HG02870 (cell line): ENCODE results near the gene LUC7L.
"Not testable (repeated sequence)": the region's sequence is repeated elsewhere in the genome, so short reads cannot be mapped to it uniquely, and the experiment has no call there.

Source experiments
- ATAC-seq: cut with Tn5 transposase; IDR thresholded peaks from one replicate; pipeline ENCODE4 v1.9.1; 2021; ENCODE audit warnings: mild to moderate bottlenecking, moderate library complexity; ENCODE audit not compliant: unreplicated experiment

Gene LUC7L

GRCh38 chr16:230351-230750 is 1.1 kb upstream of the LUC7L start:
- ATAC-seq: not testable (repeated sequence)

- no peak for ATAC-seq
Measured at GRCh38 chr16:229731-230281, 557 bp upstream of the LUC7L start.

DNA sequence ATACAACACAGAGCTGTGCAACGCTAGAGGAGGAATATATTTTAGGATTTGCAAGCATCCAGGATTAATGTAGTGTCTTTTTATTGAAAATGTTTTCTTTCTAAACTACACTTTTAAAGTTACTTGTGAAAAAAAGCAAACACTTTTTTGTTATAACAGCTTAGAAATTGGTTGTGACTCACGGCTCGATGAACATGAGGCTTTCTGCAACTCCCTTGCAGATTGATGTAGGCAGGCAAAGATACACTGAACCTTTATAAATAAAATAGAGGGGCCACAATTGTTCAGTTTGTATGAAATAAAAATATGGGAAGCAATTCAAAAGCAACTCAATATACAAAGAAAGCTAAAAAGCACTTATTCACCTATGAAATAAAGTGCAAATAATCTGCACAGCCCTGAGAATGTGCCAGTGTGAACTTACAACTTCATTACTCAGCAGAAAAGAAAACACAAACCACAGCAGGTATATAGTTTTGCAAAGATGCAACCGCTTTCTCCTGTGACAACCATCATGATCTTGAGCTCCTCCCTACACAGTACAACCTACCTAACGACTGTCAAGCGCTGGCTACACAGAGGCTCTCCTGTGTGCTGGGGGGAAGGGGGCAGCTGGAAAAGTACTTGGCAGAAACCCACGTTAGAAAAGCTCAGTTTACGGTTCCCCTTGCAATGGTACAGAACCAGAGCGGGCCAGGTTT is 948 bp downstream of the LUC7L start:
- ATAC-seq: no peak

- ATAC-seq: no peak
Measured at GRCh38 chr16:220021-220420, 9.2 kb downstream of the LUC7L start.

- no peak for ATAC-seq
Measured at GRCh38 chr16:212999-213398, 16.2 kb downstream of the LUC7L start.

DNA sequence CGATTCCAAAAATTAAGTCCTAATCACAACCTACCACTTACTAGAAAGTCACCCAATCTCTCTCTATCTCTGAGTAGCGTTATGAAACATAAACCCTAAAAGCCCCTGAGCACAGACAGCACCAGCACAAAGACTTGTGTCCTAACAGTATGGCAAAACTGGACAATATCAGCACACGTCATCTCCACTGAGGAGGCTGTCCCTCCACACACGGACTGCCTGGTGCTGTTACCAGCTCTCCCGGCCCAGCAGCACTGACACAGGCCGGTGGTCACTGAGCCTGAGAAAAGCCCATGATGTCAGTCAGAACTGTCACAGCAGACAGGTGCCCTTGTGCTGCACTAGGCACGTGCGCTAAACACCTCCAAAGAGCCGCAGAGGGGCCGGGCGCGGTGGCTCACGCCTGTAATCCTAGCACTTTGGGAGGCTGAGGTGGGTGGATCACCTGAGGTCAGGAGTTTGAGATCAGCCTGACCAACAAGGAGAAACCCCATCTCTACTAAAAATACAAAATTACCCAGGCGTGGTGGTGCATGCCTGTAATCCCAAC is 17.5 kb downstream of the LUC7L start:
- ATAC-seq: not testable (repeated sequence)

DNA sequence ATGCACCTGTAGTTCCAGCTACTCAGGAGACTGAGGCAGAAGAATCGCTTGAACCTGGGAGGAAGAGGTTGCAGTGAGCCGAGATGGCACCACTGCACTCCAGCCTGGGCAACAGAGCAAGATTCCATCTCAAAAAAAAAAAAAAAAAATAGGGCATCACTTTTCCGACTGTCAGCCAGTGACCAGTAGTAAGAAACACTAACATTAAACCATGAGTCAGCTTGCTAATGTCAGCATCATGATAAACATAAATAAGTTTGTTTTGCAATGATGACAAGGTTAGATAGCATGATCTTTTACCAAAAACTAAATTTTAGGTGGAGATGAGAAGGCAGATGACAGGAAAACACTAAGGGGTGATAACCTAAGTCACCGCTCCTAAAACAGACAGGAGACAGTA is 19.9 kb downstream of the LUC7L start:
- not testable (repeated sequence) for ATAC-seq

GRCh38 chr16:204046-204445 is 25.2 kb downstream of the LUC7L start:
- not testable (repeated sequence) for ATAC-seq

- no peak for ATAC-seq
Measured at GRCh38 chr16:203246-203645, 26.0 kb downstream of the LUC7L start.

DNA sequence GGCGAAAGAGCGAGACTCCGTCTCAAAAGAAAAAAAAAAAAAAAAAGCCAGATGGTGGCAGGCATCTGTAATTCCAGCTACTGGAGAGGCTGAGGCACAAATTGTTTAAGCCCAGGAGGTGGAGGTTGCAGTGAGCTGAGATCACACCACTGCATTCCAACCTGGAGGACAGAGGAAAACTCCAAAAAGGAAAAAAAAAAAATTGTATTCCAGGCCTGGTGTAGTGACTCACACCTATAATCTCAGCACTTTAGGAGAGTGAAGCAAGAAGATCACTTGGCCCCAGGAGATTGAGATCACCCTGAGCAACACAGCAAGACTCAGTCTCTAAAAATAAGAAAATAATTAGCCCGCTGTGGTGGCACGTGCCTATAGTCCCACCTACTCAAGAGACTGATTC is 28.9 kb downstream of the LUC7L start:
- no peak for ATAC-seq

DNA sequence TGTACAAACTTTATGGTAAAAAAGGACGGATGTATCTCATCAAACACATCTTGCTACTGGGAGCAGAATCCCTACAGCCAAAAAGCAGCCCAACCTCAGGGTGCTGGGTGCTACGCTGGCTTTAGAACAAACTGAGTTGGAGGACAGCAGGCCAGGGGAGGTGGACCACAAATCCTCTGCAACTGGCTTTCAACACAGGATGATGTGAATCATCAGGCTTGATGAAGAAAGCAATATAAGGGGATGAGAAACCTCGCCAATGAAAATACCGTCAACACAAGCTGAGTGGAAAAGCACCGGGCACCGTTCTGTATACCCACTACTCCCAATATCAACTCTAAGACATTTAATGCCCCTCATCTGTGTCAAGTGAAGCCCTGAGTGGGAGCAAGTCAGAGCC is 34.7 kb downstream of the LUC7L start:
- ATAC-seq: no peak

DNA sequence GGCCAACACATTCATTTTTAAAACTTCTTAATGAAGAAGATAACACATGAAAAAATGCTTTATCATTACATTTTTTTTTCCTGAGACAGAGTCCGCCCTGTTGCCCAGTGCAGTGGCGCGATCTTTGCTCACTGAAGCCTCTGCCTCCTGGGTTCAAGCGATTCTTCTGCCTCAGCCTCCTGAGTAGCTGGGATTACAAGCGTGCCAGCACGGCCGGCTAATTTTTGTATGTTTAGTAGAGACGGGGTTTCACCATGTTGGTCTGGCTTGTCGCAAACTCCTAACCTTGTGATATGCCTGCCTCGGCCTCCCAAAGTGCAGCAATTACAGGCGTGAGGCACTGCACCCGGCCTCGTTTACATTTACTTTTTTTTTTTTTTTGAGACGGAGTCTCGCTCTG is 35.8 kb downstream of the LUC7L start:
- ATAC-seq: no peak

- no peak for ATAC-seq
Measured at GRCh38 chr16:192686-193085, 36.6 kb downstream of the LUC7L start.

GRCh38 chr16:191831-192230 is 37.4 kb downstream of the LUC7L start:
- ATAC-seq: no peak

DNA sequence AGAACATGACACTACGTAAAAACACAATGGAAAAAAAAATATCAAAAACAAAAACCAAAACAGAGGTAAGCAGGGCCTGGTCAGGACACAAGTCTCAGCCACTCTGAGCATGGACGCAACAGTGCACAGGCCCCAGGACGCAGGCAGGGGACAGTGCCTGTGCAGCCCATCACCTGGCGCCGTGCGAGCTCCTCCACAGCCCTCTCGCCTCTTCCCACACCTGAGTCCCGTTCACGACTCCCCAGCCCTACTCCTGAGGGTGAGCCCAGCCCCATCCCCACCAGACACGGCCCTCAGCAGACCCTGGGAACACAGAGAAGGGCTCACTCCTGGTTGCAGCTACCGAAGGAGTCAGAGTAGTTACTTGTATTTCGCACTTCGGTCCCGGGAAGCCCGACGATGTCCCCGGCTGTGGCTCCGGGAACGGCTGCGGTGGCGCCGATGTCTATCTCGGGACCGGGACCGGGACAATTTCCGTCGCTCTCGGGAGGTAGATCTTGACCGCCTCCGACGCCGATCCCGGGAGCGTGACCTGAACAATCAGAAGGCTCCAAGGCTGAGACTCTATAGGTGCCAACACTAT is 39.6 kb downstream of the LUC7L start:
- ATAC-seq: no peak

DNA sequence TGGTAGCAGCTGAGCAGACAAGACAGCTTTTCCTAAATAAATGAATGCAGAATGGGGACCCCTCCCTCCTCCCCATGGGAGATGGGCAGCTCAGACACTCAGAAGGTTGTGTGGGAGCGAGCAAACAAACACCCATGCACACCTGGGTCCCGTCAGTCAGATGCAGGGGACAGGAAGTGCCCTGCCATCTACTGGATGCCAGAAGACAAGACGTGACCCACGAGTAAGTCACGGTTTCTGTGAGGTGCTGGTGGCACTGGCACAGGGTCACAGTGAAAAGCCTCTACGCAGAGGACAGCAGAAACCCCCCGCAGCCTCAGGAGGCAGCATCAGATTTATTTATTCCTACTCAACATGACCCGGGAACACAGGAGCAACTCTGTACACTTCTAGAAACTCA is 40.6 kb downstream of the LUC7L start:
- ATAC-seq: no peak

GRCh38 chr16:187330-187729 is 41.9 kb downstream of the LUC7L start:
- no peak for ATAC-seq

- ATAC-seq: no peak
Measured at GRCh38 chr16:185691-186090, 43.6 kb downstream of the LUC7L start.

DNA sequence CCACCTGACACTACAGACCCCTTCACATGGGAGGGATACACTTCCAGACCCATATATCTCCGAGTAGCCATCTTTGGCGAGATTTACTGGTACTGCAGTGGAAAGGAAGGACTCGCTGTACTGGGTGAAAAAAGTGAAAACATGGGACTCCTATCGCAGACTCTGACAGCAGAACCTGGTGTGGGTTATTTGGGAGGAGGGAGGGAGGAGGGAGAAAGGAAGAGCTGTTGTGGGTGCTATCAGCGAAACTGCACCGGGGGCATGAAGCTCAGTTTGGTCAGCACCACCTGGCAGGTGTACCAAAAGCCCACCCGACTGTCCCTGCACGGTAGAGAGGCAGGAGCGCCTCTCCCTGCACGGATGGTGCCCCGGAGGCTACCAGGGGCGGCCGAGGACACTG is 44.0 kb downstream of the LUC7L start:
- ATAC-seq: no peak

GRCh38 chr16:183005-183404 is 46.2 kb downstream of the LUC7L start:
- ATAC-seq: no peak

GRCh38 chr16:181565-182021 is 47.7 kb downstream of the LUC7L start:
- ATAC-seq: no peak
